Amniotic stem cell (primary cell): ENCODE results near the gene MARK2.

Source experiments
- DNase-seq: peaks from one replicate; lab custom pipeline; 2025; lab: John Stamatoyannopoulos, UW

The MARK2 gene

GRCh38 chr11:63882555-63883242, 43.8 kb downstream of the MARK2 start:
- no peak for DNase-seq

DNA sequence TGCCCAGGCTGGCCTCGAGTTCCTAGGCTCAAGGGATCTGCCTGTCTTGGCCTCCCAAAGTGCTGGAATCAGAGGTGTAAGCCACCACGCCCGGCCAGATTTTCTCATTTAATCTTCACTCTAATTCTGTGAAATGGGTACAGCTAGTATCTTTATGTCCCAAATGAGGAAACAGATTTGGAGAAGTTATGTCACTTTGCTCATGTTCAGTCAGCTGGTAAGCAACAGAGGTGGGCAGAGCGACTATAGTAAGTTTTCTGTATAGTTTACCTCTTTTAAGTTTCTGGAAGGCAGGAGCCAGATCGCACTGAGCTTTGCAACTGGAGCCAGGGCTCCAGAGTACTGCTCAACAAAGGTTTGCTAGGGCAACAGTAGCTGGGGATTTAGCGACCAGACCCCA, 44.9 kb downstream of the MARK2 start:
- DNase-seq: no peak

DNA sequence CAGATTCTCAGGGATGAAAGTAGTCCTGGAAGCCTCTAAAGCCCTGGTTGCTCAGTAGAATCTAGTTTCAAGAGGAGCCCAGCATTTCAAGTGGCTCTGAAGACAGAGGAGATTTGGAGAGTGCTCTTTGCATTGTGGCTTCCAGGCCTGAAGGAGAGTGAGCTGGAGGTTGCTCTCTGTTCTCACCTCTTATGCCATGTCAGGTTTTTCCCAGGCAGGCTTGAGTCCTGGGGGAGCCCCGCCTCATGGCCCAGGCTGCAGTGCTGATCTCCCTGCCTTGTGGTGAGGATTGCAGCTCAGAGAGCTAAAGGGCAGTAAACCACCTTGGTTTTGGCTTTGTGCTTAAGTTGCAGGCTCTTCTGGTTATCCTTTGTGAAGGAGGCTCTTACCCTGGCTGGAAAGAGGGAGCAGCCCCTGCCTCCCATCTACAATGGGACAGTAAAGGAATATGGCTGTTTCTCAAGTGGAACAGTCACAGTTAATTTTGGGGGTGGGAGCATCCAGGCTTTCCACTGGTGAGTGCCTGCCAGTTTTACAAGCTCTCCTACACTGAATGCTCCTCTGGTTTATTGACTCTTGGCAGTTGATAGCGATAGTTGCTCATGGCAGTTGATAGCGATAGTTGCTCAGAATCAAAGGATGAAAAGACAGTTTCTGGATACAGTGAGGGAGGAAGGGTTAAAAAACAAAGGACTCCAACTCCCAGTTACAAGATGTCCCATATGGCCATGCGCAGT, 45.5 kb downstream of the MARK2 start:
- DNase-seq: no peak

- no peak for DNase-seq
Observed at GRCh38 chr11:63887386-63887999, 48.6 kb downstream of the MARK2 start.

DNA sequence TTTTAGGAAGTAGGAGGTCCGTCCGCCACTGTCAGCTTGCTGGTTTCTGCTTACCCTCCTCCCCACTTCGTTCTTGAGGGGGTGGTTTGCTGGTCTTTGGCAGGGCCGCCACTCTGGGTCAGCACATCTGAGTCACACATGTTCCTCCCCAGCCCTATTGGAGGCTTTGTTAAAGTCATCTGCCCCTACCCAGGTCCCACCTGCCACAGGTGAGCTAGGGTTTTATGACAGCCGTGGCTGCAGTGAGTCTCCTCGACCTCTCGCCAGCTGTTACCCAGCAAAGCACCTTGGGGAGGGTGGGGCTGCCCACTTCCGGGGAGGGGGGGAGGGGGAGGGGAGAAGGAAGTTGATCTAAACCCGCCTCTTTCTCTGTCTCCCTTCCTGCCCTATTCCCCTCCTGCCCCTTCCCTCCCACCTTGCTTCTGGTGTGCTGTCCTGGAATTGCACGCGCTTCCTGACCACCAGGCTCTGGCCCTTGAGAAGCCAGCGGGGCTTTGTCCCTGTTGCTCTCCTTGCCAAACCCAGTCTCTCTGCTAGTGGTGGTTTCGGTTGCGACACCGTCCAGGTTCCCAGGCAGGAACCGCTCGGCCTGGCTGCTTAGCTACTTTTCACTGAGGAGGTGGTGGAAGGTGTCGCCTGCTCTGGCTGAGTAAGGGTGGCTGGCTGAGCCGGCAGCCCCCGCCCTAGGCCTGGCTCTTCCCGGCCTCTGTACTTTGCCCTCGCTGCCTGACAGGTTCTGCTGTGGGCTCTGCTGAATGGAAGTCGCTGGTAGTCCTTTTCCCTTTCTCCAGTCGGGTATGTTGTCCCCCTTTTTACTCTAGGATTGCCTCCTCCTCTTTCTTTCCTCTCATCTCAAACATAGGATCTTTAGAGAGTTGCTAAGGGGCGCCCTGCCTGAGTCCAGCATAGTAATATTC, 49.5 kb downstream of the MARK2 start:
- DNase-seq: no peak

GRCh38 chr11:63889344-63889743, 50.4 kb downstream of the MARK2 start:
- DNase-seq: no peak

GRCh38 chr11:63890368-63890767, 51.5 kb downstream of the MARK2 start:
- no peak for DNase-seq

DNA sequence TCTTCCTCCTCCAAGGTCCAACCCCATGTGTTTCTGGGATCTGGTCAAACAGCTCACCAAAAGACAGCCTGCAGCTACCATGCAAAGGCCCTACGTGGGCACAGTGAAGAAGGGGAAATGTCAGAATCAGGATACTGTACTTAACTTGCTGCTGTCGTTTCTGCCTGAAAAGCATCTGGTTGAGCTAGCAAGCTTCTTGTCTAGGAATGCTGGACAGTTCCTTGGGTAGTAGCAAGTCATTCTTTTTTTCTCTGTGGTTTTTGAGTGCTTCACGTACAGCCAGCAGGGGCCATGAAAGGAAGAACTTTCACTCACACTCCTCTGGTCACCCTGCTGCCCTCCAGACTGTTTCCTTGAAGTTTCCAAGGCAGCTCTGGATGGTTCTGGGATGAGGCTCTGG, 53.3 kb downstream of the MARK2 start:
- no peak for DNase-seq

DNA sequence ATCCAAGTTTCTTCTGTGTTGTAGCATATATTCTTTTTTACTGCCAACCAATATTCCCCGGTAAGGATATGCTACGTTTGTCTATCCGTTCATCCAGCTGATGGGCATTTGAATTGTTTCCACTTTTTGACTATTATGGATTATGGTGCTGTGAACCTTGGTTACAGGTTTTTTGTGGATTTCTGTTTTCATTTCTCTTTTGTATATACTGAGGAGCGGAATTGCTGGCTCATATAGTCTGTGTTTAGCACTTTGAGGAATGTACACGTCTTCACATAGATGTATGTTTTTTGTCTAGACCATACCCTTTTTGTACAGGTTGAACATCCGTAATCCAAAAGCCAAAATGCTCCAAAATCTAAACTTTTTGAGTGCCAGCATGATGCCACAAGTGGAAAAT, 54.4 kb downstream of the MARK2 start:
- DNase-seq: no peak

GRCh38 chr11:63896071-63896470, 57.2 kb downstream of the MARK2 start:
- no peak for DNase-seq

GRCh38 chr11:63897459-63898146, 58.7 kb downstream of the MARK2 start:
- DNase-seq: no peak

- DNase-seq: no peak
Observed at GRCh38 chr11:63901660-63902059, 62.8 kb downstream of the MARK2 start.

- DNase-seq: no peak
Observed at GRCh38 chr11:63903884-63904283, 65.0 kb downstream of the MARK2 start.

GRCh38 chr11:63904743-63905142, 65.8 kb downstream of the MARK2 start:
- DNase-seq: no peak

GRCh38 chr11:63905179-63905578, 66.3 kb downstream of the MARK2 start:
- no peak for DNase-seq

DNA sequence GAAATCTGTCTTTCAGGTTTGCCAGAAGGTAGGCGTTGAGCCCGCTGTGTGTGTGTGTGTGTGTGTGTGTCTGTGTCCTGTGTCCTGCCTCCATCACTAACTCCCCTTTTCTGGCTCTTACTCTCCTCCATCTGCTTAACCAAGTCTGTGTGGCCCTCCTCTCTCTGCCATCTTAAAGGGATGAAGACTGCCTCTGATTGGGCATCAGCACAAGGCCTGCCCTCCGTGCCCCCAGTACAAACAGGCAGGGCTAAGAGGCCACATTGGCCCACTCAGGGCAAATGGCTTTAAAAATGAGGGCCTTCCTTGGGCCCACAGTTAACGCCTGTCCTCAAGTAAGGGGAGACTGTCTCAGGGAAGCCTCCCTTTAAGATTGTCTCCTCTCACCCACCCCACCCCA, 67.2 kb downstream of the MARK2 start:
- DNase-seq: no peak

- DNase-seq: no peak
Observed at GRCh38 chr11:63906585-63906984, 67.7 kb downstream of the MARK2 start.

DNA sequence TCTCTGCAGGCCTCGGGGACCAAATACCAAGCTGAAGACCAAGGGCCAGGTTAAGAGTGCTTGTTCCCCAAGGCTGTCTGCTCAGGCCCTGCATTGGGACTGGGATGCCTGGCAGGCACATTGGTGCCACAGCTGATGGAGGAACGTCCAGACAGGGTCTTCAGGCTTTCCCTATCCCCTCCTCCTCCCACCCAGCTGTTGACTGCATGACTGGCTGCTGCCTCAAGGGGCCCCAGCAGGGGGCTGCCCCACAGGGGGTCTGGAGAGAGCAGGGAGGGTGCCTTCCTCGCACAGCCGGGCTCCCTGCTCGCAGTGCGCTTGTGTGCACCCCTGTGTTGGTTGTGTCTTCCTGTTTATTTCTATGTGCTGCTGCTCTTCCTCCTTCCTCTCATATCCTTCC, 68.2 kb downstream of the MARK2 start:
- DNase-seq: no peak

GRCh38 chr11:63907808-63908530, 69.1 kb downstream of the MARK2 start:
- DNase-seq: no peak

GRCh38 chr11:63908631-63909401, 69.9 kb downstream of the MARK2 start:
- DNase-seq: no peak
